ENCODE results near the gene RET.

- no peak for TF ChIP-seq EZH2 (IDR thresholded peaks at IDR 0.05; ENCODE audit: borderline replicate concordance)
- no peak for TF ChIP-seq CTCF (IDR thresholded peaks at IDR 0.05; ENCODE audit: poor library complexity)
These were observed 90.6 kb downstream of the RET start for GRCh38 chr10:43167498-43167889.

Measured in hepatocyte (in vitro differentiated cells).